K562 treated with DMSO at 1 percent for 4 hours (cell line): Measurements from ENCODE around the gene ZNF263. TPM values are rescaled to one million over a fixed set of nuclear protein-coding genes. Genes with fewer than 3 reads are reported as not detected.

ENCODE experiments used
- total RNA-seq: library from RNA; unstranded; fragments of 300-600 nt; gene quantifications from 2 replicates; pipeline ENCODE4 v1.2.3, GENCODE V29; 2022; ENCODE audit not compliant: insufficient read depth

ZNF263 gene
- total RNA-seq = 27.5 and 30.6 TPM in 2 replicates

GRCh38 chr16:3282730-3283542 is at the start of gene ZNF263:
TSS of gene ZNF263 (plus strand) at chr16:3283491. CDS start at chr16:3283819, 328 bp downstream.

GRCh38 chr16:3234857-3235561 is 48.3 kb upstream of the ZNF263 start, which contains the start of gene ZNF200:
TSS of gene ZNF200 (minus strand) at chr16:3235158. CDS start at chr16:3233755, 1,403 bp downstream.

DNA sequence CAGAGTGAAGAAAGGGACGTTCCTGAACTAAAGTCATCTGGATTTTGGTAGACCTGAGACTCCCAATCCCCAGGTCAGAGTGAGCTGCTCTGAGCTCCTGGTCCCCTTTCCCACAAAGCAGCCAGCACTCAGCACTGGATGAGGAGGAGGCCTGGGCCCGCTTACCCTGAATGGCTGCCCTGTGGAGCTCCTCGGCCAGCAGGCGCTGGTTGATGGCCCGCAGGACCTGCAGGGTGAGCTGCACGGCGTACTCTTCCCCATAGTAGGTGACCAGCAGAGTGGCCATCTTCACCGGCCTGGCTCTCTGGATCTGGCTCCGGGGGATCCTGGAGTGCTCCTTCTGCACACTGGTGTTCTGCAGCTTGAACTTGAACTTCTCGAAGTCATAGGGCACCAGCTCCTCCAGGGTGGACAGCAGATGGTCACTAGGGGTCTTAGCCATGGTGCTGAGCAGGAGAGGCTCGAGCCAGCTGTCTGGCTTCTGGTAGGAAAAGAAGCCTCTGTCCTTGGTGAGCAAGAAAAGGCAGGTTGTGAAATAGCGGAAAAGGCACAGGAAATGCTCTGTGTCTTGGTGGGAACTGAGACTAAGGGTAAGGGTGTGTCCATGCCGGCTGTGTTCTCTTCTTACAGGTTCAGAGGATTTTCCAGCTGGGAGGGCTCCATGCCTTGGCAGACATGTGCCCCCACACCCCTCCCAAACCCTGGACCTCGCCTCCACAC is 27.0 kb upstream of the ZNF263 start, which contains the start of gene MEFV:
TSS of gene MEFV (minus strand) at position 488 of the 720 bp plus-strand sequence. CDS start at position 442, 46 bp downstream.

GRCh38 chr16:3305109-3306068 is 22.1 kb downstream of the ZNF263 start, which contains the start of the genes TIGD7 and ZNF75A:
TSS of gene TIGD7 (minus strand) at chr16:3305430. CDS start at chr16:3300614, 4,816 bp downstream.
TSS of gene ZNF75A (plus strand) at chr16:3305497. CDS start at chr16:3308429, 2,932 bp downstream.

Other genes with a start within 250 kb of the ZNF263 start
- gene BICDL2, start 246.5 kb upstream of the ZNF263 start, total RNA-seq = not detected in 2 replicates
- gene MMP25, start 236.9 kb upstream of the ZNF263 start, total RNA-seq = not detected in 2 replicates
- gene IL32, start 217.9 kb upstream of the ZNF263 start, total RNA-seq = 24.6 and 29.6 TPM in 2 replicates
- gene ZSCAN10, start 184.2 kb upstream of the ZNF263 start, total RNA-seq = not detected in 2 replicates
- gene ZNF205, start 170.9 kb upstream of the ZNF263 start, total RNA-seq = 22.9 and 23.2 TPM in 2 replicates
- 17.6 and 18.0 TPM in 2 replicates for gene ZNF213, start 148.5 kb upstream of the ZNF263 start, total RNA-seq
- not detected in 2 replicates for gene OR1F1, start 95.3 kb upstream of the ZNF263 start, total RNA-seq
- 8.6 and 14.7 TPM in 2 replicates for gene ZNF200, start 48.3 kb upstream of the ZNF263 start, total RNA-seq
- gene MEFV, start 26.9 kb upstream of the ZNF263 start, total RNA-seq = not detected in 2 replicates
- 0.86 and 0.98 TPM in 2 replicates for gene TIGD7, start 21.9 kb downstream of the ZNF263 start, total RNA-seq
- gene ZNF75A, start 22.0 kb downstream of the ZNF263 start, total RNA-seq = 6.4 and 9.8 TPM in 2 replicates
- gene OR2C1, start 72.4 kb downstream of the ZNF263 start, total RNA-seq = not detected in 2 replicates
- gene ZSCAN32, start 117.5 kb downstream of the ZNF263 start, total RNA-seq = 10.3 and 11.8 TPM in 2 replicates
- gene ZNF174, start 117.7 kb downstream of the ZNF263 start, total RNA-seq = 10.9 and 14.2 TPM in 2 replicates
- gene ZNF597, start 160.0 kb downstream of the ZNF263 start, total RNA-seq = 0.34 and 0.56 TPM in 2 replicates
- gene NAA60, start 160.2 kb downstream of the ZNF263 start, total RNA-seq = 37.2 and 45.1 TPM in 2 replicates
- not detected in 2 replicates for gene C16orf90, start 212.0 kb downstream of the ZNF263 start, total RNA-seq
- gene CLUAP1, start 217.5 kb downstream of the ZNF263 start, total RNA-seq = 1.1 and 3.4 TPM in 2 replicates